ENCODE measurements around the gene TBKBP1.

The TBKBP1 gene

DNA sequence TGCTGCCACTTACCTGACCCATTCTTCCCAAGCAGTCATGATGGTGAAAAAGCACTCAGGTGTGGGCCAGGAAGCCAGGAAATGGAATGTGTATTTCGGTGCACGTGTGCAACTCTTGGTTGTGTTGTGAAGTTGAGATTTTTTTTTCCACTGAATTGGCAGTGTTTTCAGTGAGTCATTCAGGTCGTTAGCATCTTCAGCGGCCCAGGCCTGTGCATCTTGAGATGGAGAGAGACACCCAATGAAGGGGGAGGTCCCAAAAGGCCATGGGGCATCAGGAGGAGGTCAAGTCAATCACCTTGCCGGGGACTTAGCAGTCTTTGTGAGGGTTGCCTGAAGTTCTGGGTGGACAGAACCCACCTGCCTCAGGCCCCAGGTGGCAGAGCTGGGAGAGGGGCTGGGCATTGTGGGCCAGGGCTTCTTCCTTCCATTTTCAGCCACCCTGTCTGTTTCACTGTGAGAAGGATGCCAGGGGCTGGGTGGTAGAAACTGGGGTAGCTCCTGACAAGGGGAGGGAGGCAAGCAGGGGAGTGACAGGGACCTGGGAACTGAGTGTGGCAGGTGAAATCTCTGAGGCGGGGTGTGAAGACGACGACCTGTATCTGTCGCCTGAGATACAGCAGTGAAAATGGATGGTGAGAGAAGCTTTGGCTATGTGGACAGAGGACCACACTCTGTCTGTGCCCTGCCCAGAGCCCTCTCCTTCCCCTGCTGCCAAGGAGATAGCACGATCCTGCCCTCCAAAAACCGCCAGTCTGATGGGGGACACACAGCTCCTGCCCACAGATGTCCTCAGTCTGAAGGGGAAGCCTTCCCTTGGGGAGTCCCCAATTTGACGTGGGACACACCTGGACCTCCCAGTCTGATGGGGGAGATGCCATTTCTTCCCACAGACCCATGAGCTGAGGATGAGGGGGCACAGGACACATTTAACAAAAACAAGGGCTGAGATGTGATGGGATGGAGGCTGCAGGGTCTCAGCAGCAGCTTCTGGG, 11.9 kb downstream of the TBKBP1 start:
- TF ChIP-seq, protein P1, sequence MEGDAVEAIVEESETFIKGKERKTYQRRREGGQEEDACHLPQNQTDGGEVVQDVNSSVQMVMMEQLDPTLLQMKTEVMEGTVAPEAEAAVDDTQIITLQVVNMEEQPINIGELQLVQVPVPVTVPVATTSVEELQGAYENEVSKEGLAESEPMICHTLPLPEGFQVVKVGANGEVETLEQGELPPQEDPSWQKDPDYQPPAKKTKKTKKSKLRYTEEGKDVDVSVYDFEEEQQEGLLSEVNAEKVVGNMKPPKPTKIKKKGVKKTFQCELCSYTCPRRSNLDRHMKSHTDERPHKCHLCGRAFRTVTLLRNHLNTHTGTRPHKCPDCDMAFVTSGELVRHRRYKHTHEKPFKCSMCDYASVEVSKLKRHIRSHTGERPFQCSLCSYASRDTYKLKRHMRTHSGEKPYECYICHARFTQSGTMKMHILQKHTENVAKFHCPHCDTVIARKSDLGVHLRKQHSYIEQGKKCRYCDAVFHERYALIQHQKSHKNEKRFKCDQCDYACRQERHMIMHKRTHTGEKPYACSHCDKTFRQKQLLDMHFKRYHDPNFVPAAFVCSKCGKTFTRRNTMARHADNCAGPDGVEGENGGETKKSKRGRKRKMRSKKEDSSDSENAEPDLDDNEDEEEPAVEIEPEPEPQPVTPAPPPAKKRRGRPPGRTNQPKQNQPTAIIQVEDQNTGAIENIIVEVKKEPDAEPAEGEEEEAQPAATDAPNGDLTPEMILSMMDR (IDR thresholded peaks at IDR 0.05; ENCODE audit: low read depth, low read length) = no peak
- no peak overlapping the region for H3K4me3 ChIP-seq (ENCODE audit: low read depth, low read length)

DNA sequence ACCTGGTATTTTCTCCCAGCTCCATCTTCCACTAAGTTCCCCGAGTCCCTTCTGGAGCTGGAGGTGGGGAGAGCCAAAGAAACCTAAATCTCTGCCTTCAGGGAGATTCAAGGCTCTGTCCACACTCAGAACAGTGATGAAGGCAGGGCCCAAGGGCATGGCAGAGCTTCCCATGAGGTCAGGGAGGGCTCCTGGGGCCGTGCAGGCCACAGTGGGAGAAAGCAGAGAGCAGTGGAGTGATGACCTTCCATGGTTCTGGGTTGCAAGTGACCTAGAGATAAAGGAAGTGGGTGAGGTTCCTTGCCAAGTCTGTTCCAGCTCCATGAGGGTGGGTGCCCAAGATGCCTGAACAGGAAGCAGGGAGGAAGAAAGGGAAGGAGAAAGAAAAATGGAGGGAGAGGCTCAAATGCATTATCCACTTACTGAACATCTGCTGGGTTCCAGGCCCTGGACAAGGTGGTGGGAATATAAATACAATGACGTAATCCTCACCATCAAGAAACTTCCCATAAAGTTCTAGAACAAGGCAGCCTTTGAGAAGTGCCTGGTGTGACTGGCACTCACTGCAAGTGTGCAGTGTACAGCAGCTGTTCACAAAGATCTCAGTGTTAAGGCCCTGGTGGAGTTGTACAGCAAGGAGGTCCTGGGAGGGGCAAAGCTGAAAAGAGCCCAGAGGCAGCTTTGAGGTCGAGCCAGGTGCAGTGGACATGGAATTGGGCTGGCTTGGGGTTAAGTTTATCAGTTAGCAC, 13.3 kb downstream of the TBKBP1 start:
- TF ChIP-seq, protein P1 (IDR thresholded peaks at IDR 0.05; ENCODE audit: low read depth, low read length) = no peak
- no peak overlapping the region for H3K4me3 ChIP-seq (ENCODE audit: low read depth, low read length)

GRCh38 chr17:47707884-47708283, 13.9 kb downstream of the TBKBP1 start:
- TF ChIP-seq, protein P1 (IDR thresholded peaks at IDR 0.05; ENCODE audit: low read depth, low read length) = no peak
- no peak overlapping the region for H3K4me3 ChIP-seq (ENCODE audit: low read depth, low read length)

DNA sequence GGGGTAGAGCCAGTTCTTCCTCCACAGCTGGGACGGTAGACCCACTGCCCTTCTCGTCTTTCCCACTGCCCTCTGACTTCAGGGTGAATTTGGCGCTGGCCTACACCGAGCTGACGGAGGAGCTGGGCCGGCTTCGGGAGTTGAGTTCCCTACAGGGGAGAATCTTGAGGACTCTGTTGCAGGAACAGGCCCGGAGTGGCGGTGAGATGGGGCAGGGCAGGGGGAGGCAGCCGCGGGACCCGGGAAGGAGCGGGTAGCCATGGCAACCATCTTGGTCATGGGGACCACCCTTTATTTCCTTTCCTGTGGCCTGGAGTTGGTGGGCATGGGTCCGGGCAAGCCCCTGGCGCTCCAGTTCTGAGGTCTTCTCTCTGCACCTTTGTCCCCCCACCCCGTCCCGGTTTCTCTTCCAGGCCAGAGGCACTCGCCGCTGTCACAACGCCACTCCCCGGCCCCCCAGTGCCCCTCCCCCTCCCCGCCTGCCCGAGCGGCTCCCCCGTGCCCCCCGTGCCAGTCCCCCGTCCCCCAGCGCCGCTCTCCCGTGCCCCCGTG, 14.4 kb downstream of the TBKBP1 start:
- H3K4me3 ChIP-seq (ENCODE audit: low read depth, low read length) = no peak overlapping the region
- TF ChIP-seq, protein P1 (IDR thresholded peaks at IDR 0.05; ENCODE audit: low read depth, low read length) = no peak

DNA sequence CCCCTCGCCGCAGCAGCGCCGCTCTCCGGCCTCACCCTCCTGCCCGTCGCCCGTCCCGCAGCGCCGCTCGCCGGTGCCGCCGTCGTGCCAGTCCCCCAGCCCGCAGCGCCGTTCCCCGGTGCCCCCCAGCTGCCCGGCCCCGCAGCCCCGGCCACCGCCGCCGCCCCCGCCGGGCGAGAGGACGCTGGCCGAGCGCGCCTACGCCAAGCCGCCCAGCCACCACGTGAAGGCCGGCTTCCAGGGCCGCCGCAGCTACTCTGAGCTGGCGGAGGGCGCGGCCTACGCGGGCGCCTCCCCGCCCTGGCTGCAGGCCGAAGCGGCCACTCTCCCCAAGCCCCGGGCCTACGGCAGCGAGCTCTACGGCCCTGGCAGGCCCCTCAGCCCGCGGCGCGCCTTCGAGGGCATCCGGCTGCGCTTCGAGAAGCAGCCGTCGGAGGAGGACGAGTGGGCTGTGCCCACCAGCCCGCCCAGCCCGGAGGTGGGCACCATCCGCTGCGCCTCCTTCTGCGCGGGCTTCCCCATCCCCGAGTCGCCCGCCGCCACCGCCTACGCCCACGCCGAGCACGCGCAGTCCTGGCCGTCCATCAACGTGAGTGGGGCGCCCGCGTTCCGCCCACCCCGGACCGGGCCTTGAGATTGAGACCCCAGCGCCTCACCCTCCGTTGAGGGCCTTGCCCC, 15.0 kb downstream of the TBKBP1 start:
- TF ChIP-seq, protein P1 (IDR thresholded peaks at IDR 0.05; ENCODE audit: low read depth, low read length) = no peak
- H3K4me3 ChIP-seq (ENCODE audit: low read depth, low read length) = no peak overlapping the region

DNA sequence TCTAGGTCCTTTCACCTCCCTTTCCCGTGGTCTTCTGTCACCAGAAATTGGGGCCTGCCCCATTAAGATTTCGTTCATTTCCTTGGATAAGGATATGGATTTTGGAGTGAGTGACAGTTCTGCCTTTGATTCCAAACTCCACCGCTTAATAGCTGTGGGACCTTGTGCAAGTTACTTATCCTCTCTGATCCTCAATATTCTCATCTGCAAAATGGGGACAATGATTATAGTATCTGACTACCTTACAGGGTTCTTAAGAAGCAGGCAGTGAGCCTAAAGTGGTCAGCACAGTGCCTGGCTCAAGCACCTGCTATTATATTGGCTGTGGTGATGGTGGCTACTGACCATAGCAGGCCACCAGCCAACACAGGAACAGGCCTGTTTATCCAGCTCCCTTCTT, 15.6 kb downstream of the TBKBP1 start:
- TF ChIP-seq, protein P1 (IDR thresholded peaks at IDR 0.05; ENCODE audit: low read depth, low read length) = no peak
- H3K4me3 ChIP-seq (ENCODE audit: low read depth, low read length) = no peak overlapping the region
